HG03439 (cell line): ENCODE data around the gene RAPGEF1.
A peak's percentile ranks its signal among the peaks of the same experiment; 100 is the strongest.

Experiments
- ATAC-seq: cut with Tn5 transposase; IDR thresholded peaks from one replicate; pipeline ENCODE4 v1.9.1; 2021; ENCODE audit warnings: mild to moderate bottlenecking, moderate library complexity; ENCODE audit not compliant: unreplicated experiment

Gene RAPGEF1

GRCh38 chr9:131629825-131630204 is 110.1 kb downstream of the RAPGEF1 start:
- ATAC-seq, result peak; percentile 2

- ATAC-seq, result no peak
Observed at GRCh38 chr9:131629226-131629500, 110.7 kb downstream of the RAPGEF1 start.

- no peak for ATAC-seq
Observed at GRCh38 chr9:131628459-131629225, 111.2 kb downstream of the RAPGEF1 start.

GRCh38 chr9:131627648-131628458 is 112.0 kb downstream of the RAPGEF1 start:
- ATAC-seq, result peak; percentile 61

GRCh38 chr9:131627326-131627647 is 112.6 kb downstream of the RAPGEF1 start:
- ATAC-seq, result no peak

DNA sequence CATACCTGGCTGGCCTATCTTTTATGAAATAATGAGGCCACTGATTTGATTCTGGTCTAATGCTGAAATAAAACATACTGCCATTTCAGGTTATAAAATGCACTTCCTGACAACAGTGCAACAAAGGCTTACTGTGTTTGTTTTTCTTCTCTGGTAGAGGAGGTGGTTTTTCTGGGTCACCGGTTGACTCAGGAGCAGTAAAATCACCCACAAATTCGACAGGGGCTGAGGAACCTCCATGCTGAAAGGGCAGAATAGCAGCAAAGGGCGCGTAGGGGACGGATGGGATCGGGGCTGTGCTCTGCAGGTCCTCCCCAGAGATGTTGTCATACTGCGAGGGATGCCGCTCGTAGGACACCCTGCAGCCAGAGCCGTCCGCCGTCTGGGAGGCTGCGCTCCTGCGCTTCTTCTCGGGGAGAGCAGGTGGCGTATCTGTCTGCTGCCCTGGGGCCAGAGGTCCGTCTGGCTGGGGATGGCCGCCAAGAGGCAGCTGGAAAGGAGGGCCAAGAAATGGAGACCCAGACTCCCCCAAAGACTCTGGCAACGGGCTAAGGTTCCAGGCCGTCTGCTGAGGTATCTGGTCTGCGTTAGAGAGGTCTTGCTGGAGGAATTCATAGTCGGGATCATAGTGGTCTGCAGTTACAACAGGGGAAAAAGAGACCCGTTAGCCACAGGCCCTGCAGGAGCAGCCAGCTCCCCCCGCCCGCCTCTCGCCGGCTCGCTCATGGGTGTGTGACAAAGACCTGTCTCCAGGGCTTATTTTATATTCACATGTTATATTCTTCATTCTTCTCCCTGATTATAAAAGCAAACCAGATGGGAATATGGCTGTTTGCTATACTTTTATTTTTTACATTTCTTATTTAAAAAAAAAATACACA is 113.8 kb downstream of the RAPGEF1 start:
- ATAC-seq, result no peak

DNA sequence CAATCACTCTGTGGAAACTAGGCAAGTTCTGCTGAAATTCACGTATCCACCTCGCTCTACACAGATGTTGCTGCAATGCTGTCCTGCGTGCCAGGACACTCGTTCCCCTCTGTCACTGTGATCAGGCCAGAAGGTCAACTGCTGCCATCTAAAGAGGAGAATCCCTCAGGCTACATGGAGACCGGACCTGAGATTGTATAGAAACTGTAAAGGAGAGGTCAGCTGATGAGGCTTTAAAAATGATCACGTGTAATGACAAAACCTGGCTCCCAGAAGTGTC is 114.4 kb downstream of the RAPGEF1 start:
- ATAC-seq, result no peak

DNA sequence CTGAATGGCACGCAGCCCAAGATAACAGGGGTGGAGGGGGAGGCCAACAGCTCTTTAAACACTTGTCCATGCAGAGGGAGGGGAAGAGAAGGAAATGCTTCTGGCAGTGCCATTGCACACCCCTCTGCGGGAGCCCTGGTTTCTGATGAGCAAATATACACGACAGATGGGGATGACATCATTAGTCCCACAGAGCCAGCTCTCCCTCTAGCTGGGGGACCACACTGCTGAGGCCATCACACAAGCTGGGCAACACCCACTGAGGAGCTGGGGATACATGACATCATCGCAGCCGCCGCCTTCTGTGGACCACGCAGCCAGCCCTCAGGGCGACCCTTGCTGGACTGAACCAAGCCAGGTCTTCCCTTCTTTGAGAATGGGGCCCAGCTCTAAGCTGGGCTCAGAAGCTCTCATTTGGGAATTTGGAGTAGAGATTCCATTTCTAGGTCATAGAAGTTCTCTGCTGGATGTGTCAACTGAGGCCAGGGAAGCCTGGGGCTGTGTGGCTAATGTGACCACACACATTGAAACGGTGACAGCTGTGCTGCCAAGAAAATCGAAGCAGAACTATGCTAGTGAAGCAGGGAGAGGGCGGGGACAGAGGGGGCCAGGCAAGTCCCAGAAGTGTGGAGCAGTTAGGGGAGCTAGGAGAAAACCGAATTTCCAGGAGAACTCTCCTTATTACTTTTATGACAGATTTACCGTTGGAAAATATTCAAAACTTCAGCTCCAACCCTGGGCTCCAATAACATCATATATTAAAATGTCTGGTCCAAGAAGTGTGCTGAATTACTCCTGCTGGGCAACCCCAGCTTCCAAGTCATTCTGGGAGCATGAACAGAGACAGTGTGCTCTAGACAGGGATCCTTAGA is 115.0 kb downstream of the RAPGEF1 start:
- ATAC-seq, result no peak

DNA sequence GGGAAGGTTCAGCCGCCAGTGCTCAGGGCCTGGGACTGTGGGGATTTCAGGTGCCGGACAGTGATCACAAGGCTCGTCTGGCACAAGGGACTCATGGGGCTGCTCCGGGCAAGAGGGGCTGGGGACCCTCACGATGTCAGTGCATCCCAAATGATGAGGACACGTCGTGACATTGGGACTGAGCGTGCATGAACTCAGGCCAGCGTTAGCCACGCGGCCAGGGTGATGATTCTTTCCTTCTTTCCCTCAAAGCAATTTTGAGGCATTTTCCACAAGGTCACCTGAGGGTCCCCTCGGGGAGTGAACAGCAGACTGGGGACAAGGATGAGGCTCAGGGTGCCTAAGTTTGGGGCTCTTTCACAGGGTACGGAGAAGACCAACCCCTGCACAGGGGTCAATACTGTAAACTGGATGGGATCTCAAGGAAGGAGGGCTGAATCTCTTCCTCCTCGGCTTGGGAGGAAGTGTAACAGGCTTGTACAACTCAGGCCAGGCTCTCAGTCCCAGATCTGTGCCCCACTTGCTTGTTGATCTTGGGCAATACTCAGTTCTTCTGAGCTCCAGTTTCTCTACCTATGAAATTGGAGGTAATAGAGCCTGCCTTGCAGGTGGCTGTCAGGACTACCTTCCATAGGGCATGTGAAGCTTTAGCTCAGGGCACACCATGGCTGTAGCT is 116.1 kb downstream of the RAPGEF1 start:
- no peak for ATAC-seq

DNA sequence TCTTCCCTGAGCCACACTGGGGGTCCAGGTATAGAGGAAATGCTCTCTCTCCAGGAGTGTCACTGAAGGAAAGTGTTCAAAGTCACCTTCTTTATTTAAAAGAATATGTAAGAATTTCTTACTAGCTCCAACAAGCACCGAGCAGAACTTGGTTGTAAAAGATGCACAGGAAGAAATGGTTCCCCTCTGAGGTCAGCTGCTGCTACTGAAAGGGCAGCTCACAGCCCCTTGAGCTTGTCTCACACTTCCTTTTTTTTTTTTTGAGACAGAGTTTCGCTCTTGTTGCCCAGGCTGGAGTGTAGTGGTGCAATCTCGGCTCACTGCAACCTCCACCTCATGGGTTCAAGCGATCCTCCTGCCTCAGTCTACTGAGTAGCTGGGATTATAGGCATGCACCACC is 117.4 kb downstream of the RAPGEF1 start:
- no peak for ATAC-seq

DNA sequence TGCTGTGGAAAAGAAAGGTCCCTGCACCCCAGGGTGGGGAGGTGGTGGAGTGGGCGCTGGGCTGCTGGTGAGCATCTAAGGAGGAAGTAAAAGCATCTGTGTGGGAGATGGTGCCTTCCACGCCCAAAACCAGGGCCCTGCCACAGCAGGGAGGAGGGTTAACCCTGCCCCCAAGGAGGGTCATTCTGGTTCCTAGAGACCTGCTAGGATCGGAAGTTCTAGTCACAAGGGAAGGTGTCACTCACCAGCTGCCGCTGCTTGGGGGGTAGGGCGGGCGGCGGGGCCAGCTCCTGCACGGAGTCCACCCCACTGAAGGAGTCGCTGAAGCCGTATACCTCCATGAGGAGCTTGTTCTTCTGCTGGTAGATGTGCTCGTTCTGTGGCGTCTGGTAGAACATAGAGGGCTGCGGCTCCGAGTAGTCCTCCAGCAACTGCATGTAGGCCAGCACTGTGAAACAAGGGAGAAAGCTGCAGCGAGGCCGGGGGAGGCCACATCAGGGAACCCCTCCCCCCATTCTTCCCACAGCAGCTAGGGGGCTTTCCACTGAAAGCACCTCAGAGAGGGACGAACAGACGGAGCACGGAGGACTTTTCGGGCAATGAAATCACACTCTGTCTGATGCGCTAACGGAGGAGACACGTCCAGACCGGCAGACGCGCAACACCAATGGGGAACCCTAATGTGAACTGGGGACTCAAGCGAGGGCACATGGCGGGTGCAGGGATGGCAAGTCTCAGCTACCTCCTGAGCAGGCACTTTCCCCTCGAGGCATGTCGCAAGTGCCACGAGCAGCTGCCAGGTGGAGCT is 118.1 kb downstream of the RAPGEF1 start:
- ATAC-seq, result no peak

DNA sequence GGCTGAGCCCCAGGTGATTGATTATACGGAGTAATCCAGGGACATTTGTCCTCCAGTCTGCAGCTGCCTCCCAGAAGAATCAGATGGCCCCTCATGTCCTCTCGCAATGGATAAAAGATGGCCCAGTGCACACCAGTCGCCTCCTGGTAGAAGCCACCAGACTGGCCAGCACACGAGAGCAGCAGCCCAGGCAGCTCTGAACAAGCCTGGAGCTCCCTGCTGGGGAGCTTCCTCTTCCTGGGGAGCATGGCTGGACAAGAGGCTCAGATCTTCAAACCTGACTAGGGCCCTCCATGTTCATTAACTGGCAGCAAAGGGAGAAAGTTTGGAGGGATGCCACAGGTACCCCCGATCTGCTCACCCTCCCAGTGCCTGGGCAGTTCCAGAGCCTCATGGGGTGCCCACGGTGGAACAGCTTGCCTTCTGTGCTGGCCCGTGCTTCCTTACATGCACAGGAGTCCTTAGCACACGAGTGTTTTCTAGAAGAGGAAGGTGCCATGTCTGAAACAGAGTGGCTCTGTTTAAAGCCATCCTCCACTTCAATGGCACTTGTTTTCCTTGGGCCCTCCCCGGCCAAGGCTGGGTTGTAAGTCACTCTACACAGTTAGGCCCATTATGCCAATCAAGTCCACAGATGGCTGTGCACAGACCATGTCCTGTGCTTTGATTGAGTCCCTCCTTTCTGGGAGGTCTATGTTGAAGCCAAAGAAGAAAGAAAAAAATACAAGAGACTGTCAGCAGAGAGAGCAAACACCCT is 118.9 kb downstream of the RAPGEF1 start:
- no peak for ATAC-seq

- ATAC-seq, result no peak
Observed at GRCh38 chr9:131619680-131620079, 120.2 kb downstream of the RAPGEF1 start.

DNA sequence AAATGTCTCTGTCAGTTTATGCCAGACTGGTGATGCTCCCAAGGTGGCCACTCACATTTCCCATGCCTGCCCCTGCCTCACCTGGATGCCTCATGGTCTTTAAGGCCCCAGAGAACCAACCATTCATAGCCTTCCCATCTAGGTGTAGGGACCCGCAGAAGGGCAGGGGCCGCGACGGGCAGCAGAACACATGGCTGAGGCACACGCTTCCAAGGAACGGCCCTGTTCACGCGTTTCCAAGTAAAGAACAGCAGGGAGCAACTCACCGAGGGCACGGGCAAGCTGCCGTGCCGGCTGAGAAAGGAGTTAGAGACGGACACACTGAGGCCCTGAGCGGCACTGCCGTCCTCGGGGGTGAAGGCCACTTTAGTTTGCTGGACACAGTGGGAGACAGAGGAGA is 121.1 kb downstream of the RAPGEF1 start:
- ATAC-seq, result no peak

GRCh38 chr9:131618071-131618479 is 121.8 kb downstream of the RAPGEF1 start:
- no peak for ATAC-seq

DNA sequence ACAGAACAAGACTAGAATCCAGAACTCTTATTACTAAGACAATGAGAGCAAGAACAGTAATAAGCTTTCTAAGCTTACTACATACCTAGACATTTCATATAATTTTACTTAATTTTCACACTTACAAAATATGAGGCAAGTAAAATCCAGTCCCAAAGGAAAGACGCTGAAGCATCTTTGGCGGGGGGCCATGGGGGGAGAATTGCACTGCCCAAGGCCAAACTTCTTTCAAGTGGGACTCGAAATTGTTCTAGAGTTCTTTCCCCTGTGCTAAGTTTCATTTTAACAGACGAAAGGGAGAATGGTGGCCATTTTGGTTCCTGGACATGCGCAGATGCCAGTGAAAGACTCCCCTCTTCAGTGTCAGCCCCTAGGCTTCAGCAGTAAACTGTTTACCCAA is 122.3 kb downstream of the RAPGEF1 start:
- no peak for ATAC-seq

DNA sequence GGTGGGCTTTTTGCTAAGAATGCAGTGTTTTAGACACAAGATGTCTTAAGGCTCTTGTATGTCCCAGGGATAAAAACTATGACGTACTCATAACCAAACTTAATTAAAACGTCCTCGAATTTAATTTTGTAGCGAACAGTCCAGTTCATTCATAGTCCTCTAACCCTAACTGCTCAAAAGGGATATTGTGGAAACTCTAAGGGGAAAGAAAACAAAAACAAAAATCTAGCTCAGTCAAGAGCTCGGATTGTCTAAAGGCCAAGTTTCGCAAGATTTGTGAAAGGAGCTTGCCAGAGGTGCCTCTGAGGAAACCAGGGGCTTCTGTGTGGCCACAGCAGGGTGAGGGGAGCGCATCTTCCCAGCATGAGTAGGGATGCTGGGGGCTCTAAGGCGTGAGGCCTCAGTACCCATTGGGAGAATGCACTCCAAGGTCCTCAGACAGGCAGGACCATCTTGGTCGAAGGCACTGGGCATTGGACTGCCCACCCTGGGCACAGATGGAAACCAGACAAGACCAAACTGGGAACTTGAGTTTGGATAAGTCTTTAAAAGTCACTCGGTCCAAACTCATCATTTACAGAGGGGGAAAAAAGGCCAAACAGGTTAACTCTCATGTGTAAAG is 122.8 kb downstream of the RAPGEF1 start:
- ATAC-seq, result no peak

- ATAC-seq, result no peak
Observed at GRCh38 chr9:131614340-131614915, 125.4 kb downstream of the RAPGEF1 start.
